Measurements from ENCODE around the gene YWHAB. TPM values are rescaled to one million over a fixed set of nuclear protein-coding genes. Genes with fewer than 3 reads are reported as not detected.
A peak's percentile ranks its signal among the peaks of the same experiment; 100 is the strongest.

YWHAB gene
- 129 and 134 TPM in 2 replicates for total RNA-seq (2014; rRNA removed; shearing (Covaris generic))
- polyA plus RNA-seq (2015; cell fraction: cytosol; rRNA removed) = 248 and 336 TPM in 2 replicates
- polyA plus RNA-seq (2015; cell fraction: nucleus; rRNA removed) = 132 and 156 TPM in 2 replicates

DNA sequence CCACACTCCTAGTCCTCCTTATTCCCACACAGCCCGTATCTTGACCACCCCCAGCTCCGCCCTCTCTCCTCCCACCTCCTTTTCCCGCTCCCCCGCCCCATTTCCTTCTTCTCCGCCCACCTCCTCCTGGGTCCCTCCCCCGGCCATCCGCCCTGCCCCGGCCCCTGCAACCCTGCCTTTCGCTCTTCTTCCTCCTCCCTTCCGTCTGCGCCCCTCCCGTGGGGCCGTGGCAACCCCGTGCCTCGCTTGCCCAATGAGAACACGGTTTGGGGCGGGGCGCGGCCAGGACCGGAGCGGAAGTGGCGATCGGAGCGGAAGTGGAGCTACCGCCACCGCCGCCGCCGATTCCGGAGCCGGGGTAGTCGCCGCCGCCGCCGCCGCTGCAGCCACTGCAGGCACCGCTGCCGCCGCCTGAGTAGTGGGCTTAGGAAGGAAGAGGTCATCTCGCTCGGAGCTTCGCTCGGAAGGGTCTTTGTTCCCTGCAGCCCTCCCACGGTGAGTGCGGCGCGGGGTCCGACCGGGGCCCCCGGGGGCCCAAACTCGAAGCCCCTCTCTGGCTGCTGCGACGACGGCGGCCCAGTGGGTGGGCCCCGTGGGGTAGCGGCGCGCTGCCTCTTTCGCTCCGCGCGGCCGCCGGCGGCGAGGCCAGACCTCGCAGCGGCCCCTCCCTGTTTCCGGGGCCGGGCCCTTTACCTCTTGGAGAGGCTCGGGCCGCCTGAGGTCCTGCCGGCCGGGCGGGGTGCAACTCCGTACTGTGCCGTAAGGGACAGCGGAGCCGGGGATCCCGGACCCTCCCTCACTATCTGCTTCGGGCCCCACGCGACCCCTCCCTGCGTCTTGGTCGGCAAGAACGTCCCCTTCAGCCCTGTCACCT, at the start of gene YWHAB:
Gene YWHAB, plus strand, starts transcription at position 314 of the 874 bp plus-strand sequence. CDS start 15,829 bp downstream, outside the sequence.
- in situ Hi-C loops (cut with HindIII; ENCODE audit: low pct_unique_long_range_greater_than_20kb, low sequenced_read_pairs) = no loop called here
- peak; percentile 99 for DNase-seq (ENCODE audit: low read depth, low spot score)

DNA sequence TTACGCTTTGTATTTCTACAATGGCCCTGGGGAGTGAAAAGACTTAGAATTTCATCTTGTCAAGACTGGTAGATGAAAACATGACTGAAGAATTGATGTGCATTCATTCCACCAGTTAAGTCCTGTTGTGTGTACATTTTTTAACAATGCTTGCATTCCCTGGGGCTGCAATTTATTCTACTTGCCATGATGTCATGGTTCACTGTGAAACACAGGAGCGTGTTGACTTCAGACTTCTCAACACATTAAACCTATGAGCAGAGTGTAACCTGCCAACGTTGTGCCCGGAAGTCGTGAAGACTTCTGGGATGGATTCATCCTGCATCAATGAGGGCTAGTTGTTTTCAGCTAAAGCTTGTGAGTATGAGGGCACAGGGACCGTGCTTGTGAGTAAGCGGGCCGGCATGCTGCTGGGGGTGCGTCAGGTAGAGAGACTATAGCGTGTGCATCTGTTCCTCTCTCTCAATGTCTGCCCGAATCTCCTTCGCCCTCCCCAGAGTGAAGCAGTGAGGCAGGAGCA, 48.8 kb upstream of the YWHAB start:
- no peak for DNase-seq (ENCODE audit: low read depth, low spot score)
- in situ Hi-C loops (cut with HindIII; ENCODE audit: low pct_unique_long_range_greater_than_20kb, low sequenced_read_pairs) = no loop called here

DNA sequence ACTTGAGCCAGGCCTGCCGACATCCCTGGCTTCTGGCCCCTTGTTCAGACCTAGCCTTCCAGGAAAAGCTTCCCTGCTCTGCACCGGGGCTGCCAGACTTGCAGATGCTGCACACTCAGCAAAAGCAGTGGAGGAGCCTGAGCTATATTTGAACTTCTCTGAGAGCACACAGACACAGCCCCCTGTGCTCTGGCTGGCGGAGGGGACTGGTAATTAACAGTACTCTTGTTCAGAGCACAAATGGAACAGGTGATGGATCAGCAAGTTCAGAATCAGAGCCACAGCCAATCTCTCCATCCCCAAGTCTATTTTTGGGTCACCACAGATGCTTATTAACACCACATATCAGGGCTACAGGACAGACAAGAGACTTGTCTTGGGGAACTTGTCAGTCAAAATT, 47.6 kb upstream of the YWHAB start:
- in situ Hi-C loops (cut with HindIII; ENCODE audit: low pct_unique_long_range_greater_than_20kb, low sequenced_read_pairs) = no loop called here
- DNase-seq (ENCODE audit: low read depth, low spot score) = no peak

DNA sequence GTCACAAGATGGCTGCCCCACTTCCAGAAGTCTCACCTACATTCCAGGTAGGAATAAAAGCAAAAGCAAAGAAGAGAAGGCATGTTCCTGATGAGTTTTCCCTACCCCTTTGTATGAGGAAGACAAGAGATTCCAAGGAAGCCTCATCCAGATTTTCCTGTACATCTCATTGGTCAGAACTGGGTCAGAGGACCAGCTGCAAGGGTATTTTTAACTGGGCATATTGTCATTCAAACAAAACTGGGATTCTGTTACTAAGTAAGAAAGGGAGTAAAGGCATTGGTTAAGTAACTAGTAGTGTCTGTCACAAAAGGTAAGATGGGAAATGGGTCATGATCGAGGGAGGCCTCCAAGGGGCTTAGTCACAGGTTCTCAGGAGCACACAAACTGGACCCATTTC, 47.0 kb upstream of the YWHAB start:
- DNase-seq (ENCODE audit: low read depth, low spot score) = no peak
- in situ Hi-C loops (cut with HindIII; ENCODE audit: low pct_unique_long_range_greater_than_20kb, low sequenced_read_pairs) = no loop called here

DNA sequence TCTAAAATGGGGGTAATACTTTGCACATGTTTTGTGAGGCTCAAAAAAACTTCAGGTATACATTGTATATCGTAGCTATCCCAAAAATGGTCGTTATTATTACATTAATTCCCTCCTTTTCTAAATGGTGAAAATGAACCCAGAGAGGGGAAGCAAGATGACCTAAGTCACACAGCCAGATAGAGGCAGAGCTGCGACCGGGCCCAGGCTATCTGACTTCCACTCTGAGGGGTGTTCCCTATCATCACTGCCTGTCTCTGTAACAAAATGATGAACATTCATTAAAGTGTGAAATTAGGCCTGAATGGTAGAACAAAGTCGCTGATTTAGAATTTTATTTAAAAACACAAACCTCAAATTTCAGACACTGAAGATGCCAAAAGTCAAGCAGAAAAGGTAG, 46.0 kb upstream of the YWHAB start:
- DNase-seq (ENCODE audit: low read depth, low spot score) = no peak
- in situ Hi-C loops (cut with HindIII; ENCODE audit: low pct_unique_long_range_greater_than_20kb, low sequenced_read_pairs) = no loop called here

DNA sequence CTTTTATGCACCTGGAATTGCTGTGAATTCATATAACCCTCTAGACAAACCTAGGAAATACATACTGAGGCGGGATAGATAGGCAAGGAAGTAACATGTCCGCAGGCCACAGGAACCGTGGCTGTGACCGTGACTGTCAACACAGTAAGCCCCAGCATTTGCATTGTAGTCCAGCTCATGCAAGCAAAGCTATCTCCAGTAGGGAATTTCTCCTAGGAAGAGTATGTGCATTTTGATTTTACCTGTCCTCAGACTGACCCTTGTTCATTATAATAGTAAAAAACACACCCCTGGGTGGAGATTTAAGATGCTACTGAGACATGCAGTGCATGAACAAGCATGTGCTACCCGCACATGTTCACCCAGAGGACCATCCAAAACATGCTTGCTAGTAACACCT, 44.7 kb upstream of the YWHAB start:
- in situ Hi-C loops (cut with HindIII; ENCODE audit: low pct_unique_long_range_greater_than_20kb, low sequenced_read_pairs) = no loop called here
- no peak for DNase-seq (ENCODE audit: low read depth, low spot score)

DNA sequence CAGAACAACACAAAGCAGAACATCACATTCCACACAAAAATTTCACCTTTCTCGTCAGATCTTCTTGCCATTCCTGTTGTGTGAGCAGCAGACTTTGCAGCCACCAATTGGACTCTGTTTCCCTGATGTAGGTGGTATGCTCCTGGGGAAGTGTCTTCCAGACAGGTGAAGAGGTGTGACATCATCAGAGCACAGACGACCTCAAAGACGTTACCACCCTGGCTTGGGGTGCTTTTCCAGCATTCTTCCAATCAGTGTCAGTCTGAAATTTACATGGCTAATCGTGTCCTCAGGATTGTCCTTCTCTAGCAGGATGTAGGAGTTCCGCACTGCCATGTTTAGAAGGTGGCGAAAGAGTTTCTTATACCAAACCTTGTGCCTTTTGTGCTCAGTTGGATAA, 43.5 kb upstream of the YWHAB start:
- in situ Hi-C loops (cut with HindIII; ENCODE audit: low pct_unique_long_range_greater_than_20kb, low sequenced_read_pairs) = no loop called here

DNA sequence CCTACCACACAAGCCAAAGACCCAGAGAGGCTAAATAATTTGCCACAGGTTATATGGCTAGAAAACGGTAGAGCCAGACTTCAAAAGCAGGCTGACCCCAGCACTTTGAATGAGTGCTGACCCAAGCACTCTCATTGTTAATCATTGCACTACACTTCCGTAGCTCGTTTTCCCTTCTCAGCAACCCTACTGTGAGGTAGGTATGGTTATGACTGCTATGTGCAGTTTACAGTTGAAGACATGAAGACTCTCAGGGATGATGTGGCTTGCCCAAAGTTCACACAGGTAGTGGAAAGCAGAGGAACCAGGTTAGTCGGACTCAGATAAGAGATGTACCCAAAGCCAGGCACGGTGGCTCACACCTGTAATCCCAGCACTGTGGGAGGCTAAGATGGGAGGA, 41.6 kb upstream of the YWHAB start:
- in situ Hi-C loops (cut with HindIII; ENCODE audit: low pct_unique_long_range_greater_than_20kb, low sequenced_read_pairs) = no loop called here
- no peak for DNase-seq (ENCODE audit: low read depth, low spot score)

More for the DNA sequence above, 43.5 kb upstream of the YWHAB start:
- DNase-seq (ENCODE audit: low read depth, low spot score) = no peak

DNA sequence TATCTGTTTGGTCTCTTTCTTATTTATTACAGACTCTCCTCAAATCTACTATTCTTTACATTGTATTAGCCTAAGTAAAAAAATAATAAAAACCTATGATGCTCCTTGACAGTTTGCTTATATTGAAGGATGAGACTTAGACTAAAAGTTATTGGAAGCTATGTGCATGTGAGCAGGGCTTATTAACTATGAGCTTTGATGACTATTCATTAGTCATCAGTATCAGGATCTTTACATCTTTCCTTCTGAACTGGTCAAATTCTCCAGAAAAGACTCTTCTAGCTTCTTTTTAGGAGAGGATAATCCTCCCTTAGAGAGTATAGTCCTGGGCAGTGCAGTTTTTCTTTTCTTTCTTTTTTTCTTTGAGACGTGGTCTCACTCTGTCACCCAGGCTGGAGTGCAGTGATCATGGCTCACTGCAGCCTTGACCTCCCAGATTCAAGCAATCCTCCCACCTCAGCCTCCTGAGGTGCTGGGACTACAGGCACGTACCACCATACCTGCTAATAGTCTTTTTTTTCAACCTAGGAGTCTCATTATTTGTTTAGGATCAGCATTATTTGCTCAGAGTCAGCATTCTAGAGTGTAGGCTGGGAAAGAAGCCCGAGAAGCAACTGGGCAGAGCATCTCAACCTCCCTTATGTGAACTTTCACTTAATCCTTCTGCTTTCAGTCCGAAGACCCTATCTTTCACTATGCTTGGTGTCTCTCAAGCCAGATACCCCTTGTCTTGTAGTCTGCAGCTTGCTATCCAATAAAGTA, 37.1 kb upstream of the YWHAB start:
- DNase-seq (ENCODE audit: low read depth, low spot score) = no peak
- in situ Hi-C loops (cut with HindIII; ENCODE audit: low pct_unique_long_range_greater_than_20kb, low sequenced_read_pairs) = no loop called here

DNA sequence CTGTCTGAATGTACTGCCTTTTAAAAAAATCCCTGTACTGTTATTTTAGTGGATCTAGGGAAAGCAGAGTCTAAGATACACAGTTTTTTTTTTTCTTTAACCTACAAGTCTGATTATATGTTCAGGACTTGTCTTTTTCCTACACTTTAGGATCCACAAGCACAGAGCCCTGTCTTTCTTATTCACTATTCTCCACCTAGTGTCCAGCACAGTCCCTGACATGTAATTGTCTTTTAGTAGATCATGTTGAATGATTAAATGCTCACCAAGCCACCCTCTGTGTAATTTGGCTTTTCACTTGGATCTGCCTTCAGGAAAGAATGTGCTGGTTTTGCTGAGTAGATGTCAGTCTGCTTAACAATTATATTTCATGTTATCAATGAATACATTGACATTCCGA, 35.8 kb upstream of the YWHAB start:
- peak; percentile 38 for DNase-seq (ENCODE audit: low read depth, low spot score)
- in situ Hi-C loops (cut with HindIII; ENCODE audit: low pct_unique_long_range_greater_than_20kb, low sequenced_read_pairs) = no loop called here

DNA sequence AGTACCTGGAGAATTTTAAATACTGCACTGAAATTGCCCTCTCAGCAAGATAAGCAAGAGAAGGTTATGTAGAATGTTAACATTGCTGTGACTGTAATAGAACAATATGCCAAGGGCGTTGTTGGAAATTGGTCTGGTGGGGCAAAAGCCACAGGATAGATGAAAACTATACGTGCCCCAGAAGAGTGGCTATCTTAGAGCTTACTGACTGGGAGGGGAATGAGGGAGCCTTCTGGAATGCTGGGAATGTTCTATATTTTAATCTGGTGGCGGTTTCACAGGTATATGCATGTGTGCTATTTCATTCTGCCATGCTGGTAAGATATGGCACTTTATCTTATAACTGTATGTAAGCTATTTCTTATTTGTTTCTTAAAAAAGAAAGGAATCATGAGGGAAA, 35.2 kb upstream of the YWHAB start:
- DNase-seq (ENCODE audit: low read depth, low spot score) = no peak
- in situ Hi-C loops (cut with HindIII; ENCODE audit: low pct_unique_long_range_greater_than_20kb, low sequenced_read_pairs) = no loop called here

DNA sequence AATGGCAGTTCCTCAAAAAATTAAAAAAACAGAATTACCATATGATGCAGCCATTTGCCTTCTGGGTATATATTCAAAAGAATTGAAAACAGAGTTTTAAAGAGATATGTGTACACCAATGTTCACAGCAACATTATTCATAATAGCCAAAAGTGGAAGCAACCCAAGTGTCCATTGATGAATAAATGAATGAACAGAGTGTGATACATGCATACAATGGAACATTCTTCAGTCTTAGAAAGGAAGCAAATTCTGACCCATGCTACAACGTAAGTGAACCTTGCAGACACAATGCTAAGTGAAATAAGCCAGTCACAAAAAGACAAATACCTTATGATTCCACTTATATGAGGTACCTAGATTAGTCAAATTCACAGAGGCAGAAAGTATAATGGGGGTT, 34.7 kb upstream of the YWHAB start:
- peak; percentile 38 for DNase-seq (ENCODE audit: low read depth, low spot score)
- in situ Hi-C loops (cut with HindIII; ENCODE audit: low pct_unique_long_range_greater_than_20kb, low sequenced_read_pairs) = no loop called here

DNA sequence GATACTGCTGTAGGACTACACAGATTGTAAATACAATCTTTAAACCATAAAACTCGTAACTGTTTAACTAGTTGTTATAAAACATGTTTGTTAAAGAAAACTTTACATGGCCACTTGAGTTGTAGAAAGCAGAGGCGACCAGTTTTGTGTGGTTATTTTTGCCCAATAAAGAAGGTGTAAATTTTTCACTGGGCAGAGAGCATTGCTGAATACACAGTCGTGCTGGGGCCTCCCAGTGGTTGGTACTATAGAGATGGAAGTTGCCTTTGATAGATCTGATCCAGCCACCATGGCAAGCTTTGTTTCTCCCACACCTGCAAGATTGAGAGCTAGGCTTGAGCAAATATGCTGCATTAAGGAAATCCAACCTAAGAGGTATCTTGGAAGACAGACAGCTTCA, 34.0 kb upstream of the YWHAB start:
- in situ Hi-C loops (cut with HindIII; ENCODE audit: low pct_unique_long_range_greater_than_20kb, low sequenced_read_pairs) = no loop called here
- no peak for DNase-seq (ENCODE audit: low read depth, low spot score)

DNA sequence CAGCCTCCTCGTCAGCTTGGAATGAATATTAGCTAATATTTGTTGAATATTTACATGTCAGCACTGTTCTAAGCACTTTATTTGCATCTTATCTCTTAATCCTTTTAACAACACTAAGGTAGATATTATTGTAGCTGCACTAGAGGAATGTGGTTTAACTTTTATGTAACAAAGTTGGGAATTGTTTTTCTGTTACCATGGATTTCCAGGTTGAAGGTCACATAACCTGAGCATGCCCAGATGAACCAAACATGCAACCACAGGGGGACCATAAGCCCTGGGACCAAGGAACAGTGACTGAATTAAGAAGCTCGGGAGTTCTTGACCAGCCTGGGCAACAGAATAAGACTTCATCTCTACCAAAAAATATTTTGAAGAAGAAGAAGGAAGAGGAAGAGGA, 29.1 kb upstream of the YWHAB start:
- in situ Hi-C loops (cut with HindIII; ENCODE audit: low pct_unique_long_range_greater_than_20kb, low sequenced_read_pairs) = no loop called here
- DNase-seq (ENCODE audit: low read depth, low spot score) = no peak

DNA sequence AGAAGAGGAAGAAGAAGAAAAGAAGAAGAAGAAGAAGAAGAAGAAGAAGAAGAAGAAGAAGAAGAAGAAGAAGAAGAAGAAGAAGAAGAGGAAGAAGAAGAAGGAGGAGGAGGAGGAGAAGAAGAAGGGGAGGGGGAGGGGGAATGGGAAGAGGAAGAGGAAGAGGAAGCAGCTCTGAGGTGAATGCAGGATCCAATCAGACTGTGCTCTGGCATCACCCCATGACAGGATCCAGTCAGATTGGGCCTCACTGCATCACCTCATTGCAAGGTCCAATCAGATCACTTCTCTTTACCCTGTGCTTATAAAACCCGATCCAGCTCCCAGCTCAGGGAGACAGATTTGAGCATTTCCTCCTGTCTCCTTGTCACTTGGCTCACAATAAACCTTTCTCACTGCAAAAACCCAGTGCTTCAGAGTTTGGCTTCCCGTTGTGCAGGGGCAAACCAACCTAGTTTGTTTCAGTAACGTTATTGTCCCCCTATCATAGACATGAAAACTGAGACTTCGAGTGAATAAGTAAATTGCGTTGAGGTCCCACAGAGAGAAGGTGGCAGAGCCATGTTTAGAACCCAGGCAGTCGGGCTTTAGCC, 28.6 kb upstream of the YWHAB start:
- DNase-seq (ENCODE audit: low read depth, low spot score) = no peak
- in situ Hi-C loops (cut with HindIII; ENCODE audit: low pct_unique_long_range_greater_than_20kb, low sequenced_read_pairs) = no loop called here

DNA sequence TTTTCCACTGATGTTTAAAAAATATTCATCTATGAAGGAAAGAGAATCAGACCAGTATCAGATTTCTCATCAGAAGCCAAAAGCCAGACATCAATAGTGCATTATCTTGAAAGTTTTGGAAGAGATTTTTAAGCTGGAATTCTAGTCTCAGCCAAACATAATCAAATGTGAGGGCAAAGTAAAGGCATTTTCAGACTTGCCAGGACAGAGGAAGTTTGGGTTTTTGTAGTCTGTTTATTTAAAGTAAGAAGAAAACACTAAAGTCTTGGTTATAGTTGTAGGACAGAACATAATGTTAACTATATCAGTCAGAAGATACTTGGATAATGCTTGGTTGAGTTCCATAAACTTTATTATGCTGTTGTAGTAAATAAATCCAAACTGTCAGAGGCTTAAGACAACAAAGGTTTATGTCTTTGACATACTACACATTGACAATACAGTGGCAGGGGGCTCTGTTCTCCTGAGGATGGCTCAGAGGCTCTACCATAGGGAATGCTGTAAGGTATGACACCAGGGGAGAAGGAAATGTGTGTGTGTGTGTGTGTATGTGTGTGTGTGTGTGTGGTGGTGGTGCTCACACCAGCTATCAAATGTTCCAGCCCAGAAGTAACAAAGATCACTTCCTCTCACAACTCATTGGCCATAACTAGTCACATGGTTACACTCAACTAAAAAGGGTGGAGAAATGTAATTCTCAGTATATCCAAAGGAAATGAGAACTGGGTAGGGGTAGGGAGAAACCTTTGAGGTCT, 26.7 kb upstream of the YWHAB start:
- DNase-seq (ENCODE audit: low read depth, low spot score) = no peak
- in situ Hi-C loops (cut with HindIII; ENCODE audit: low pct_unique_long_range_greater_than_20kb, low sequenced_read_pairs) = no loop called here

DNA sequence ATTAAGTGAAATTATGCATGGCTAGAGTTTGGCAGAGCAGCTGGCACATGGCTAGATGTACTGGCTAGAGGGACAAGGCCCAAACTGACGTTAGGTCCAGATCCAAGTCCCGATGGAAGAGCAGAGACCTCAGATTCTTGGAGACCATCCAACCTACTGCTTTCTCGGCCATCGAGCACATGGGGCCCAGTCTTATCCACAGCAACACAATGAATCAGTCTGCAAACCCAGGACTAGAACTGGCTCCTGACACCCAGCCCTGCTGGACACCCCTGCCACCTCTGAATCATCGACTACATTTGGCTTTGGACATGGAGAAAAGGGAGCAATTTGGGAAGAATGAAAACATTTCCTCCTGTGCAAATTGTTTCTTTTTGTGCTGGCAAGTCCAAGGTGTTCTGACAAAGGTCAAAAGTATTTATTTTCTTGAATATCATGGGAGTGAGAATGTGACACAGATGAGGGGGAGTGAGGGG, 23.9 kb upstream of the YWHAB start:
- in situ Hi-C loops (cut with HindIII; ENCODE audit: low pct_unique_long_range_greater_than_20kb, low sequenced_read_pairs) = no loop called here
- no peak for DNase-seq (ENCODE audit: low read depth, low spot score)
